ENCODE measurements around the gene SYT9. TPM values are rescaled to one million over a fixed set of nuclear protein-coding genes. Genes with fewer than 3 reads are reported as not detected.

Gene SYT9
- polyA plus RNA-seq, 1 donor from 2014 or later, result 2.3 TPM

GRCh38 chr11:7416080-7416479, 164.4 kb downstream of the SYT9 start:
- Histone ChIP-seq H3K9me2 (ENCODE audit: insufficient read depth, low read length) (no peaks in the 10 kb centered on the region), H3K9ac (ENCODE audit: low read length) (no peak overlapping the region), H3K79me2 (replicated peaks; ENCODE audit: insufficient read depth, low read length) (no peaks in the 10 kb centered on the region), H3K27ac (ENCODE audit: low read length) (no peak overlapping the region), H3F3A (ENCODE audit: insufficient read depth, low read length, poor library complexity, severe bottlenecking) (no peaks in the 10 kb centered on the region), H3K4me2 (ENCODE audit: low read length) (no peak overlapping the region), H3K4me3 (ENCODE audit: low read length) (no peak overlapping the region), H3K27me3 (ENCODE audit: insufficient read depth, low read depth, low read length) (no peaks in the 10 kb centered on the region), H3K36me3 (ENCODE audit: insufficient read depth, low read length) (no peaks in the 10 kb centered on the region), H4K20me1 (ENCODE audit: insufficient read depth) (no peaks in the 10 kb centered on the region), H2AFZ (ENCODE audit: low read depth, low read length) (no peak overlapping the region), H3K9me3 (ENCODE audit: low read length) (peaks cover 3% of the 10 kb centered on the region)
- TF ChIP-seq MXI1 (conservative IDR thresholded peaks at IDR 0.05; ENCODE audit: poor library complexity, severe bottlenecking) (no peak), CTCF (IDR thresholded peaks at IDR 0.05; ENCODE audit: poor library complexity, severe bottlenecking) (no peak), SMC3 (conservative IDR thresholded peaks at IDR 0.05; ENCODE audit: poor library complexity) (no peak), EP300 (conservative IDR thresholded peaks at IDR 0.05; ENCODE audit: poor library complexity, severe bottlenecking) (no peak), RAD21 (conservative IDR thresholded peaks at IDR 0.05) (no peak), EZH2 (IDR thresholded peaks at IDR 0.05; ENCODE audit: borderline replicate concordance, insufficient read depth, low read length, poor library complexity, severe bottlenecking) (no peak), TAF1 (IDR thresholded peaks at IDR 0.05; ENCODE audit: low read depth) (no peak), POLR2AphosphoS5 (IDR thresholded peaks at IDR 0.05) (no peak)
- TF ChIP-seq, protein P1, sequence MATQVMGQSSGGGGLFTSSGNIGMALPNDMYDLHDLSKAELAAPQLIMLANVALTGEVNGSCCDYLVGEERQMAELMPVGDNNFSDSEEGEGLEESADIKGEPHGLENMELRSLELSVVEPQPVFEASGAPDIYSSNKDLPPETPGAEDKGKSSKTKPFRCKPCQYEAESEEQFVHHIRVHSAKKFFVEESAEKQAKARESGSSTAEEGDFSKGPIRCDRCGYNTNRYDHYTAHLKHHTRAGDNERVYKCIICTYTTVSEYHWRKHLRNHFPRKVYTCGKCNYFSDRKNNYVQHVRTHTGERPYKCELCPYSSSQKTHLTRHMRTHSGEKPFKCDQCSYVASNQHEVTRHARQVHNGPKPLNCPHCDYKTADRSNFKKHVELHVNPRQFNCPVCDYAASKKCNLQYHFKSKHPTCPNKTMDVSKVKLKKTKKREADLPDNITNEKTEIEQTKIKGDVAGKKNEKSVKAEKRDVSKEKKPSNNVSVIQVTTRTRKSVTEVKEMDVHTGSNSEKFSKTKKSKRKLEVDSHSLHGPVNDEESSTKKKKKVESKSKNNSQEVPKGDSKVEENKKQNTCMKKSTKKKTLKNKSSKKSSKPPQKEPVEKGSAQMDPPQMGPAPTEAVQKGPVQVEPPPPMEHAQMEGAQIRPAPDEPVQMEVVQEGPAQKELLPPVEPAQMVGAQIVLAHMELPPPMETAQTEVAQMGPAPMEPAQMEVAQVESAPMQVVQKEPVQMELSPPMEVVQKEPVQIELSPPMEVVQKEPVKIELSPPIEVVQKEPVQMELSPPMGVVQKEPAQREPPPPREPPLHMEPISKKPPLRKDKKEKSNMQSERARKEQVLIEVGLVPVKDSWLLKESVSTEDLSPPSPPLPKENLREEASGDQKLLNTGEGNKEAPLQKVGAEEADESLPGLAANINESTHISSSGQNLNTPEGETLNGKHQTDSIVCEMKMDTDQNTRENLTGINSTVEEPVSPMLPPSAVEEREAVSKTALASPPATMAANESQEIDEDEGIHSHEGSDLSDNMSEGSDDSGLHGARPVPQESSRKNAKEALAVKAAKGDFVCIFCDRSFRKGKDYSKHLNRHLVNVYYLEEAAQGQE (IDR thresholded peaks at IDR 0.05; ENCODE audit: borderline replicate concordance), result no peak

DNA sequence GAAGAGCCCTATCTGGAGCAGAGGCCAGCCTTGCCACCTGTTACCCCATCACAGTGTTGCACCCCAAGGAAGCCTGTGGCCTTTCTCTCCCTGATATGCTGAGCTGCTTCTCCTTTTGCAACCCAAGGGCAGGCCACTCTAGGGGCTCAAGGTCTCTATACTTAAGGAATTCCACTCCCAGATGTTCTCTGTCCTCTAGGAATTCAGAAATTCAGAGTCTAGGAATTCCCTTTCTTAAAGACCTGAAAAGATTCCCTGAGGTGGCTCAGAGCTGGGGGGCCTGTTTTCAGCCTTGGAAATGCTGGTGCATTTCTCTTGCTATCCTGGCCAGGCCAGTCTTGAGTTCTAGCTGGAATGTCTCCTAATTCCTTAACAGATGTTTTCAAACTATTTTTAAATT, 165.6 kb downstream of the SYT9 start:
- no peaks in the 10 kb centered on the region for H4K20me1 ChIP-seq (ENCODE audit: insufficient read depth)
- no peak overlapping the region for H2AFZ ChIP-seq (ENCODE audit: low read depth, low read length)
- H3K36me3 ChIP-seq (ENCODE audit: insufficient read depth, low read length), result no peaks in the 10 kb centered on the region
- no peaks in the 10 kb centered on the region for H3K9me2 ChIP-seq (ENCODE audit: insufficient read depth, low read length)
- TF ChIP-seq, protein P1 (IDR thresholded peaks at IDR 0.05; ENCODE audit: borderline replicate concordance), result no peak
- TF ChIP-seq RAD21 (conservative IDR thresholded peaks at IDR 0.05), result no peak
- TF ChIP-seq TAF1 (IDR thresholded peaks at IDR 0.05; ENCODE audit: low read depth), result no peak
- TF ChIP-seq SMC3 (conservative IDR thresholded peaks at IDR 0.05; ENCODE audit: poor library complexity), result no peak
- TF ChIP-seq EZH2 (IDR thresholded peaks at IDR 0.05; ENCODE audit: borderline replicate concordance, insufficient read depth, low read length, poor library complexity, severe bottlenecking), result no peak
- no peak for TF ChIP-seq CTCF (IDR thresholded peaks at IDR 0.05; ENCODE audit: poor library complexity, severe bottlenecking)
- no peak for TF ChIP-seq EP300 (conservative IDR thresholded peaks at IDR 0.05; ENCODE audit: poor library complexity, severe bottlenecking)
- no peak for TF ChIP-seq POLR2AphosphoS5 (IDR thresholded peaks at IDR 0.05)
- TF ChIP-seq MXI1 (conservative IDR thresholded peaks at IDR 0.05; ENCODE audit: poor library complexity, severe bottlenecking), result no peak
- H3K27me3 ChIP-seq (ENCODE audit: insufficient read depth, low read depth, low read length), result no peaks in the 10 kb centered on the region
- no peaks in the 10 kb centered on the region for H3K79me2 ChIP-seq (replicated peaks; ENCODE audit: insufficient read depth, low read length)
- H3K9ac ChIP-seq (ENCODE audit: low read length), result no peak overlapping the region
- no peak overlapping the region for H3K4me3 ChIP-seq (ENCODE audit: low read length)
- no peak overlapping the region for H3K4me2 ChIP-seq (ENCODE audit: low read length)
- no peaks in the 10 kb centered on the region for H3F3A ChIP-seq (ENCODE audit: insufficient read depth, low read length, poor library complexity, severe bottlenecking)
- H3K27ac ChIP-seq (ENCODE audit: low read length), result no peak overlapping the region
- H3K9me3 ChIP-seq (ENCODE audit: low read length), result no peaks in the 10 kb centered on the region
